H1 (cell line): ENCODE data around the gene ERMN. TPM values are rescaled to one million over a fixed set of nuclear protein-coding genes. Genes with fewer than 3 reads are reported as not detected.

Source experiments
- CHD7 ChIP-seq: fragments of 300-600 bp; sonication (generic); IDR thresholded peaks from 2 replicates; pipeline ENCODE4 v1.7.1; 2012; ENCODE audit warnings: low read length, moderate library complexity, mild to moderate bottlenecking, inconsistent platforms; ENCODE audit not compliant: insufficient replicate concordance
- E2F6 ChIP-seq: IDR thresholded peaks from 2 replicates; pipeline ENCODE4 v1.6.1; 2012; ENCODE audit warnings: inconsistent platforms
- JUND ChIP-seq: IDR thresholded peaks from 2 replicates; pipeline ENCODE4 v1.6.1; 2011; ENCODE audit warnings: mild to moderate bottlenecking, improper control_type of control experiment, low read length
- MAFK ChIP-seq: IDR thresholded peaks from 2 replicates; pipeline ENCODE4 v1.6.1; 2012; ENCODE audit warnings: low read depth, mild to moderate bottlenecking, improper control_type of control experiment, low read length
- SP2 ChIP-seq: IDR thresholded peaks from 2 replicates; pipeline ENCODE4 v1.6.1; 2012; ENCODE audit warnings: mild to moderate bottlenecking, low read length, inconsistent platforms
- polyA plus RNA-seq, 7 experiments: library from polyadenylated mRNA; depleted of rRNA in 3 of 7; stranded (reverse) in 5 of 7; unstranded in 2 of 7; fragments of >200 nt in 5 of 7; fragments of 200-250 nt in 2 of 7; gene quantifications; 1 replicate in 5 of 7; 2 replicates in 1 of 7; 4 replicates in 1 of 7; pipeline versions ENCODE4 v1.2.1 to v1.2.3, GENCODE V29; 2011 to 2013; ENCODE audit warnings: missing spikeins in 2 of 7, mixed read lengths in 2 of 7
- total RNA-seq: library from RNA; stranded (reverse); fragmentation: NEBNext Ultra II Directional; extraction: Animal tissue kit (Norgen Biotek cat#: 25700); gene quantifications from 2 replicates; pipeline ENCODE4 v1.2.1, GENCODE V29; 2021

The ERMN gene
- total and polyA plus RNA-seq, 2 of the 8 experiments (the other 6 are each of a cell fraction or from before 2014, with no cell fraction given), result 0.11 TPM; not detected in 1

GRCh38 chr2:157290525-157290924, 35.1 kb downstream of the ERMN start (continued):
- no peak for TF ChIP-seq CHD7
- no peak for TF ChIP-seq JUND
- no peak for TF ChIP-seq MAFK
- no peak for TF ChIP-seq E2F6
- TF ChIP-seq SP2, result no peak
